Measurements from ENCODE around the gene ARHGAP24. TPM values are rescaled to one million over a fixed set of nuclear protein-coding genes. Genes with fewer than 3 reads are reported as not detected.
A peak's percentile ranks its signal among the peaks of the same experiment; 100 is the strongest.

Gene ARHGAP24
- 12.5 and 16.0 TPM in 2 replicates for total RNA-seq (2014; rRNA removed; shearing (Covaris generic))

GRCh38 chr4:85474818-85475630 is at the start of gene ARHGAP24:
Gene ARHGAP24, plus strand, starts transcription at chr4:85475150.
- DNase-seq (ENCODE audit: low read depth), result peak; percentile 97

GRCh38 chr4:85426366-85426765 is 48.6 kb upstream of the ARHGAP24 start:
- no peak for DNase-seq (ENCODE audit: low read depth)

GRCh38 chr4:85427123-85427522 is 47.8 kb upstream of the ARHGAP24 start:
- no peak for DNase-seq (ENCODE audit: low read depth)

- DNase-seq (ENCODE audit: low read depth), result no peak
These were observed 44.7 kb upstream of the ARHGAP24 start for GRCh38 chr4:85430226-85430625.

- no peak for DNase-seq (ENCODE audit: low read depth)
These were observed 44.3 kb upstream of the ARHGAP24 start for GRCh38 chr4:85430697-85431096.

- DNase-seq (ENCODE audit: low read depth), result no peak
These were observed 43.8 kb upstream of the ARHGAP24 start for GRCh38 chr4:85431156-85431555.

- no peak for DNase-seq (ENCODE audit: low read depth)
These were observed 43.0 kb upstream of the ARHGAP24 start for GRCh38 chr4:85431881-85432485.

- DNase-seq (ENCODE audit: low read depth), result no peak
These were observed 29.8 kb upstream of the ARHGAP24 start for GRCh38 chr4:85445050-85445639.

GRCh38 chr4:85446141-85446861 is 28.6 kb upstream of the ARHGAP24 start:
- DNase-seq (ENCODE audit: low read depth), result no peak

GRCh38 chr4:85448906-85449890 is 25.8 kb upstream of the ARHGAP24 start:
- DNase-seq (ENCODE audit: low read depth), result no peak

GRCh38 chr4:85452058-85452731 is 22.8 kb upstream of the ARHGAP24 start:
- no peak for DNase-seq (ENCODE audit: low read depth)

GRCh38 chr4:85455942-85456341 is 19.0 kb upstream of the ARHGAP24 start:
- no peak for DNase-seq (ENCODE audit: low read depth)

- DNase-seq (ENCODE audit: low read depth), result no peak
These were observed 17.0 kb upstream of the ARHGAP24 start for GRCh38 chr4:85457752-85458467.

GRCh38 chr4:85459736-85460135 is 15.2 kb upstream of the ARHGAP24 start:
- DNase-seq (ENCODE audit: low read depth), result no peak

GRCh38 chr4:85474356-85474755 is 594 bp upstream of the ARHGAP24 start:
- DNase-seq (ENCODE audit: low read depth), result no peak

GRCh38 chr4:85475631-85476233 is 782 bp downstream of the ARHGAP24 start:
- peak; percentile 23 for DNase-seq (ENCODE audit: low read depth)

GRCh38 chr4:85476381-85476780 is 1.4 kb downstream of the ARHGAP24 start:
- no peak for DNase-seq (ENCODE audit: low read depth)

GRCh38 chr4:85477534-85477933 is 2.6 kb downstream of the ARHGAP24 start:
- DNase-seq (ENCODE audit: low read depth), result peak; percentile 23

- peak; percentile 45 for DNase-seq (ENCODE audit: low read depth)
These were observed 3.6 kb downstream of the ARHGAP24 start for GRCh38 chr4:85478576-85478975.

All from RPMI7951 (cell line).